Measurements from ENCODE around the gene CDH4.

The CDH4 gene

GRCh38 chr20:61956396-61957342 lies 704.6 kb downstream of the CDH4 start (continued):
- TF ChIP-seq ZNF426 (tag by site-specific recombination; IDR thresholded peaks at IDR 0.05) (no peak), TSHZ1 (tag by site-specific recombination; IDR thresholded peaks at IDR 0.05; ENCODE audit: borderline replicate concordance) (peak; percentile 59; the same call in 1 of the 2 replicates), PRDM4 (tag by site-specific recombination; IDR thresholded peaks at IDR 0.05) (0 out of 2 replicates have a peak, but pooled peaks have one; percentile 22), ZNF596 (tag by site-specific recombination; IDR thresholded peaks at IDR 0.05) (no peak), ZNF658 (tag by site-specific recombination; IDR thresholded peaks at IDR 0.05) (no peak), ZNF175 (tag by site-specific recombination; IDR thresholded peaks at IDR 0.05) (no peak), GLI4 (tag by site-specific recombination; IDR thresholded peaks at IDR 0.05) (no peak), ZNF548 (tag by site-specific recombination; IDR thresholded peaks at IDR 0.05) (no peak), ZBTB20 (tag by site-specific recombination; IDR thresholded peaks at IDR 0.05) (no peak), TRIM28 (IDR thresholded peaks at IDR 0.05; ENCODE audit: borderline replicate concordance, low read length) (peak; percentile 11; the same call in 1 of the 2 replicates), ZBTB21 (tag by site-specific recombination; IDR thresholded peaks at IDR 0.05) (peak; percentile 95), GLIS1 (tag by site-specific recombination; IDR thresholded peaks at IDR 0.05) (no peak; the same call in 1 of the 2 replicates), ZSCAN18 (tag by site-specific recombination; IDR thresholded peaks at IDR 0.05) (no peak), ZNF394 (tag by site-specific recombination; IDR thresholded peaks at IDR 0.05; ENCODE audit: borderline replicate concordance) (no peak), ZNF692 (tag by site-specific recombination; IDR thresholded peaks at IDR 0.05) (0 out of 2 replicates have a peak, but pooled peaks have one; percentile 11), ZNF777 (tag by site-specific recombination; IDR thresholded peaks at IDR 0.05; ENCODE audit: borderline replicate concordance) (no peak), ZNF561 (tag by site-specific recombination; IDR thresholded peaks at IDR 0.05; ENCODE audit: borderline replicate concordance) (no peak)
